GM12878 (cell line): ENCODE data around the gene CD93.

Experiments used
- EP300 ChIP-seq, 2 experiments: fragments of 150-350 bp in 1 of 2; IDR thresholded peaks; 2 replicates each; pipeline ENCODE4 v1.6.1; 2011 to 2012; ENCODE audit warnings: low read depth in 2 of 2, low read length in 2 of 2, borderline replicate concordance in 1 of 2, improper control_type of control experiment in 1 of 2, inconsistent platforms in 1 of 2; ENCODE audit not compliant: control insufficient read depth in 1 of 2
- ZNF24 ChIP-seq: fragments of 450-650 bp; IDR thresholded peaks from 2 replicates; pipeline ENCODE4 v1.6.1; 2017; ENCODE audit warnings: antibody characterized with exemption, mild to moderate bottlenecking

GRCh38 chr20:23106271-23106851 lies 20.2 kb upstream of the CD93 start:
- no peak for TF ChIP-seq EP300 (IDR thresholded peaks at IDR 0.05; ENCODE audit: borderline replicate concordance in 1 of 2, control insufficient read depth in 1 of 2, low read depth in 2 of 2, low read length in 2 of 2)
- TF ChIP-seq ZNF24 = no peak
